Lower leg skin (tissue), 4 donors: ENCODE measurements around the gene PRSS12. TPM values are rescaled to one million over a fixed set of nuclear protein-coding genes. Genes with fewer than 3 reads are reported as not detected.
"Not testable (repeated sequence)": the region's sequence is repeated elsewhere in the genome, so short reads cannot be mapped to it uniquely, and the experiment has no call there.

Source experiments
- DNase-seq, 2 donors: peaks; one replicate each; pipeline ENCODE4 v3.0.0-alpha.2; 2019; ENCODE audit warnings: low spot score in 2 of 2
- H3K4me3 ChIP-seq: fragments of 200-600 bp; sonication (generic); 2 replicates; pipeline ENCODE4 v1.5.1; 2017; ENCODE audit warnings: mild to moderate bottlenecking, low read depth; ENCODE audit not compliant: poor library complexity, severe bottlenecking
- POLR2A ChIP-seq, 2 donors: fragments of 450-650 bp; IDR thresholded peaks; one replicate each; pipeline ENCODE4 v1.6.1; 2016 to 2017; ENCODE audit warnings: antibody characterized with exemption in 2 of 2, mild to moderate bottlenecking in 1 of 2, moderate library complexity in 1 of 2
- WGBS, 2 donors: methylation state at CpG; one replicate each; pipeline ENCODE4 v1.1.5; 2018; 5-methylcytosine and 5-hydroxymethylcytosine counted together
- intact Hi-C: fragments of 100-400 bp; cut with DNase I; formaldehyde crosslinking; loops from one replicate; pipeline ENCODE4 v1.15.0; 2023; ENCODE audit warnings: low total_unique reads
- total RNA-seq, 4 donors: library from RNA; depleted of rRNA; stranded (reverse); fragments of >200 nt; gene quantifications; one replicate each; pipeline ENCODE4 v1.1.0, GENCODE V29; 2016
- TF ChIP-seq, protein P1 (sequence below), 3 donors: fragments of 450-650 bp; IDR thresholded peaks; one replicate each; pipeline ENCODE4 v1.5.1; 2016; ENCODE audit warnings: antibody characterized with exemption in 3 of 3, mild to moderate bottlenecking in 3 of 3, moderate library complexity in 2 of 3

PRSS12 gene
- total RNA-seq, 4 donors from 2014 or later, result 3.9 to 9.5 (median 4.6) TPM

DNA sequence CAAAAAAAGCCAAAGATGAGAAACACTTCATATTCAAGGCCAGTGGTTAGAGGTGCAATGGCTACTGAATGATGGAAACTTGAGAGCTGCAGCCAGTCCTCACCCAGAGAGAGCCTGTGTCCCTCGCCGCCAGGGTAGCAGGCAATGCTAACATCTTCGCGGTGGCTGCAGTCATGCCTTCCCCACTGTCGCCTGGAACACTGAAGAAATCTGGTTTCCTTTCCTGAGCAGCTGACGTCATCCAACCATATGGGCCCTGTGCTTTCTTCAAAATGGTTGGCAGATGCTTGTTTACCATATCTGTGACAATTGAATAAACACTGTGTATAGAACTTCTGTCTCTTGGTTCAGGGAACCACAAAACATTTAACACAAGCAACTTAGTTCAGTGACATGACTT is 39.7 kb downstream of the PRSS12 start:
- 77 to 79% methylated on average over 6 of the region's 6 CpGs for WGBS, 2 donors
- TF ChIP-seq POLR2A (IDR thresholded peaks at IDR 0.05), result no peak
- TF ChIP-seq, protein P1, sequence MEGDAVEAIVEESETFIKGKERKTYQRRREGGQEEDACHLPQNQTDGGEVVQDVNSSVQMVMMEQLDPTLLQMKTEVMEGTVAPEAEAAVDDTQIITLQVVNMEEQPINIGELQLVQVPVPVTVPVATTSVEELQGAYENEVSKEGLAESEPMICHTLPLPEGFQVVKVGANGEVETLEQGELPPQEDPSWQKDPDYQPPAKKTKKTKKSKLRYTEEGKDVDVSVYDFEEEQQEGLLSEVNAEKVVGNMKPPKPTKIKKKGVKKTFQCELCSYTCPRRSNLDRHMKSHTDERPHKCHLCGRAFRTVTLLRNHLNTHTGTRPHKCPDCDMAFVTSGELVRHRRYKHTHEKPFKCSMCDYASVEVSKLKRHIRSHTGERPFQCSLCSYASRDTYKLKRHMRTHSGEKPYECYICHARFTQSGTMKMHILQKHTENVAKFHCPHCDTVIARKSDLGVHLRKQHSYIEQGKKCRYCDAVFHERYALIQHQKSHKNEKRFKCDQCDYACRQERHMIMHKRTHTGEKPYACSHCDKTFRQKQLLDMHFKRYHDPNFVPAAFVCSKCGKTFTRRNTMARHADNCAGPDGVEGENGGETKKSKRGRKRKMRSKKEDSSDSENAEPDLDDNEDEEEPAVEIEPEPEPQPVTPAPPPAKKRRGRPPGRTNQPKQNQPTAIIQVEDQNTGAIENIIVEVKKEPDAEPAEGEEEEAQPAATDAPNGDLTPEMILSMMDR (IDR thresholded peaks at IDR 0.05), result no peak
- no peak for DNase-seq
- intact Hi-C loops, result no loop called here
- H3K4me3 ChIP-seq, result no peak overlapping the region

DNA sequence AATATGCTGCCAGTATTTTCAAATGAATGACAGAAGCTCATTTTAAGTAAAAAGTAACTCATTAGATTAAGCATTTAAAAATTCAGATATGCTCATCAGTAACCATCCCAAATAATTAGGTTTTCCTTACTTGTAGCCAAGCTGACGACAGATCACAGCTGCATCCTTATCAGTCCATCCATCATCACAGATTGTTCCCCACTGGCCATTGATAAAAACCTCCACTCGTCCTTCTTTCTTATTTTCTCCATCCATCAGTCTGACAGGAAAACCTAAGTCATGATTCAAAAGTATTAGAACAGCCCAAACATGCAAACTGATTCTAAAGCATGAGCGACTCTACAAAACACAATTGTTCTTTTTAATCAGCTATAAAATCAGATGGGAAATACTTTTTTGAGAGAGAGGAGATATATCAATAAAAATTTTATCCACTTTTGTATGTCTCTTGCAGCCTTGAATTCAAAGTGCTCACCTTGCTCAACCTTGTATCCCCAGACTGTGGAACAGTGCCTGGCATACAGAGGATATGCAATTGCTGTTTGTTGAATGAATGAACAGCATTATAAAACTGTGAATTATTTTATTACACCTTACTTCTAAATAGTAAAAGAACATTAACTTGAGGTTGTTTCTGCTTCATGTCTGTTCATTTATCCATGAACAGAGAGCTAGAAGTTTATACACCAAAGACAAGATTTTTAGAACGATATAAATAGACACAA is 44.3 kb downstream of the PRSS12 start:
- TF ChIP-seq POLR2A (IDR thresholded peaks at IDR 0.05), result no peak
- TF ChIP-seq, protein P1 (IDR thresholded peaks at IDR 0.05), result no peak
- DNase-seq, result no peak
- 74 to 75% methylated on average over 4 of the region's 4 CpGs for WGBS, 2 donors
- H3K4me3 ChIP-seq, result no peak overlapping the region
- intact Hi-C loops, result no loop called here

DNA sequence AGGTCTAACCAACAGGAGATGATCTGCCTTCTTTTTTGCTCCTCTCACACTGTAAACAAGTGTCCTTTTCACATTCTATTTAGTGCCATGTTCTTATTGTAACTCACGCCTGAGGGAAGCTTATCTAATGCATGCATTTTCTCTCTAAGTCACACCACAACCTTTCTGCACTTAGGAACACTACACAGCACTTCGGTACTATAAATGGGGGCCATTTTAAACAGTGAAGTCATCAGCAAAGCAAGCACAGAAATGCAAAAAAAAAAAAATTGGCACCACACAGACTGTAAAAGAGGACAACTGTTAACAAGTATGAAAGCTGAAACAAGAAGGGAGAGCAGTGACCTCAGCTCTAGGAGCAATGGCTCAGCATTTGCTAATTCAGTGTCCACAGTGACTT is 45.2 kb downstream of the PRSS12 start:
- 64 to 74% methylated on average over 2 of the region's 2 CpGs for WGBS, 2 donors
- intact Hi-C loops, result no loop called here
- DNase-seq, result no peak
- H3K4me3 ChIP-seq, result no peak overlapping the region
- TF ChIP-seq POLR2A (IDR thresholded peaks at IDR 0.05), result no peak
- TF ChIP-seq, protein P1 (IDR thresholded peaks at IDR 0.05), result no peak

DNA sequence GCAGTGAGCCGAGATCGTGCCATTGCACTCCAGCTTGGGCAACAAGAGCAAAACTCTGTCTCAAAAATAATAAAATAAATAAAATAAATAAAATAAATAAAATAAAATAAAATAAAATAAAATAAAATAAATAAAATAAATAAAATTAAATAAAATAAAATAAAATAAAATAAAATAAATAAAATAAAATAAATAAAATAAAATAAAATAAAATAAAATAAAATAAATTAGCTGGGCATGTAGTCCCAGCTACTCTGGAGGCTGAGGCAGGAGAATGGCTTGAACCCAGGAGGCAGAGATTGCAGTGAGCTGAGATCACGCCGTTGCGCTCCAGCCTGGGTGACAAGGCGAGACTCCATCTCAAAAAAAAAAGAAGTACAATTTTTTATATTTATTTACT is 53.2 kb downstream of the PRSS12 start:
- intact Hi-C loops, H3K4me3 ChIP-seq, DNase-seq: not testable (repeated sequence)
- 96 to 98% methylated on average over 6 of the region's 6 CpGs for WGBS, 2 donors

DNA sequence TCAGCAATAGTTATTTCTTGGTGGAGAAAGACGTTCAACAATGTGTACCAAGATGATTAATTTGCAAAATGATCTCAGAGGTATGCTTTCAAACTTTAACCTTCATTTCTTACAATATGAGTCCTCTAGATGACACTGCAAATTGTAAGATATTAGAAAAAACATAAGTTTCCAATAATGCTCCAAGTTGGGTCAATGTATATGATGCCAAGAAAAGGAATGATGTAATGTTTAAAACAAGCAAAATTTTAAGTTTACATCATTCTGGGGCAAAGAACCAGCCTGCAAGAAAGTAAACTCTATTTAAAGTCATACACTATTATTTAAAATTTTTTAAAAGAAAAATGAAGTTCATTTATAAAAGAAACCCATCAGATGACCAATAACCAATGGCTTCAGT is 56.1 kb downstream of the PRSS12 start:
- WGBS, 2 donors, result 64 to 70% methylated on average over 1 of the region's 1 CpG
- intact Hi-C loops, result no loop called here
- H3K4me3 ChIP-seq, result no peak overlapping the region
- DNase-seq, result no peak
- TF ChIP-seq, protein P1 (IDR thresholded peaks at IDR 0.05), result no peak
- no peak for TF ChIP-seq POLR2A (IDR thresholded peaks at IDR 0.05)

DNA sequence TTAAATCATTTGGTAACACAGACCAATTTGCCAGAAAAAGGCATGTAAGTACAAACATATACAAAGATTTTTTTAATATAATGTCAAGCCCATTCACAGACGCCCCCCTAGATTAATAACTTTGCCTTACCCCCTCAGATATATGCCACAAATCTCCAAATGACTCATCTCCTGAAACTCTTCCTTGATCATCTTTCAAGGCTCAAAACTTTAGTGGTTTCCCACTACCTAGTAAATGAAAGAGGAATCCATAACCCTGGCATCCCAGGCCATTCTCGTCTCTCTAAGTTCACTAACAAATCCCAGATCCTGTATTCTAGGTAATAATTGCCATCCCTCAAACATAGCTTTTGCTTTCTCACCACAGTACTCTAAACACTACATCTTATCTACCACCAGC is 61.9 kb downstream of the PRSS12 start:
- TF ChIP-seq POLR2A (IDR thresholded peaks at IDR 0.05), result no peak
- TF ChIP-seq, protein P1 (IDR thresholded peaks at IDR 0.05), result no peak
- DNase-seq, result no peak

More for the DNA sequence above, 61.9 kb downstream of the PRSS12 start:
- H3K4me3 ChIP-seq, result no peak overlapping the region
- intact Hi-C loops, result no loop called here
- WGBS, 2 donors, result 88 to 89% methylated on average over 2 of the region's 2 CpGs
